Kidney (tissue), 11 donors: ENCODE results near the gene CEP72. TPM values are rescaled to one million over a fixed set of nuclear protein-coding genes. Genes with fewer than 3 reads are reported as not detected.
"Not testable (repeated sequence)": the region's sequence is repeated elsewhere in the genome, so short reads cannot be mapped to it uniquely, and the experiment has no call there.

Experiments
- DNase-seq, 5 donors: peaks; one replicate each; pipeline ENCODE4 v3.0.0-alpha.2; 2013 to 2020
- FAIRE-seq: peaks from 2 replicates; lab custom pipeline; 2012; peaks lifted over from hg19 to GRCh38; lab: Jason Lieb, UNC
- H3K27ac ChIP-seq, 2 donors: one replicate each; pipeline ENCODE4 v1.7.0; 2013; ENCODE audit warnings: low read depth in 2 of 2, low read length in 2 of 2, inconsistent platforms in 1 of 2
- H3K27me3 ChIP-seq: one replicate; pipeline ENCODE4 v1.7.1; 2013; ENCODE audit warnings: low read length, inconsistent platforms; ENCODE audit not compliant: control insufficient read depth, insufficient read depth
- H3K36me3 ChIP-seq, 3 donors: one replicate each; pipeline versions ENCODE4 v1.7.0 to v1.7.1; 2013; ENCODE audit warnings: low read length in 3 of 3, control low read depth in 1 of 3, inconsistent platforms in 1 of 3; ENCODE audit not compliant: insufficient read depth in 3 of 3, control insufficient read depth in 2 of 3
- H3K4me1 ChIP-seq, 3 donors: one replicate each; pipeline versions ENCODE4 v1.7.0 to v1.7.1; 2013; ENCODE audit warnings: low read length in 3 of 3, inconsistent platforms in 1 of 3, low read depth in 1 of 3; ENCODE audit not compliant: control insufficient read depth in 2 of 3, insufficient read depth in 2 of 3
- H3K4me3 ChIP-seq, 3 donors: one replicate each; pipeline versions ENCODE4 v1.7.0 to v1.8.1; 2013; ENCODE audit warnings: low read length in 3 of 3, control low read depth in 1 of 3, inconsistent platforms in 1 of 3
- H3K9ac ChIP-seq, 3 donors: one replicate each; pipeline versions ENCODE4 v1.7.0 to v1.7.1; 2013; ENCODE audit warnings: low read length in 3 of 3, control low read depth in 1 of 3, inconsistent platforms in 1 of 3
- H3K9me3 ChIP-seq, 3 donors: one replicate each; pipeline versions ENCODE4 v1.7.0 to v1.7.1; 2013; ENCODE audit warnings: low read length in 3 of 3, control low read depth in 1 of 3, inconsistent platforms in 1 of 3; ENCODE audit not compliant: control insufficient read depth in 2 of 3, insufficient read depth in 1 of 3
- intact Hi-C: fragments of 100-400 bp; cut with DNase I; formaldehyde crosslinking; loops from one replicate; pipeline ENCODE4 v1.11.1; 2022
- polyA plus RNA-seq: library from polyadenylated mRNA; stranded (reverse); fragments of 350-450 nt; fragmentation: Illumina TruSeq; extraction: RNeasy Lipid Tissue Mini Kit (QIAGEN cat#74804); gene quantifications from one replicate; pipeline ENCODE4 v1.2.3, GENCODE V29; 2014; ENCODE audit warnings: low read depth, low replicate concordance; ENCODE audit not compliant: insufficient read depth
- total RNA-seq: library from RNA; stranded (reverse); fragmentation: NEBNext Ultra II Directional; extraction: Animal tissue kit (Norgen Biotek cat#: 25700); gene quantifications from one replicate; pipeline ENCODE4 v1.2.1, GENCODE V29; 2021
- donor health status: control.
- donor health status: control.
- donor health status: DM: yes; HTN: yes; CAD: no.
- donor health status: Normal renal cell carcinoma (clear cell type).

CEP72 gene
- total and polyA plus RNA-seq, 2 donors from 2014 or later: 1.1 to 7.8 TPM

GRCh38 chr5:695475-695874, 83.3 kb downstream of the CEP72 start:
- FAIRE-seq, DNase-seq, H3K9me3 ChIP-seq, H3K27ac ChIP-seq, H3K36me3 ChIP-seq, H3K9ac ChIP-seq, H3K4me3 ChIP-seq, H3K4me1 ChIP-seq, H3K27me3 ChIP-seq, intact Hi-C loops: not testable (repeated sequence)

- H3K36me3 ChIP-seq, H3K27me3 ChIP-seq, H3K9ac ChIP-seq, intact Hi-C loops, DNase-seq, H3K4me1 ChIP-seq, H3K4me3 ChIP-seq, H3K9me3 ChIP-seq, H3K27ac ChIP-seq, FAIRE-seq: not testable (repeated sequence)
Observed at GRCh38 chr5:696191-696590, 84.1 kb downstream of the CEP72 start.

- H3K4me1 ChIP-seq, H3K9ac ChIP-seq, intact Hi-C loops, H3K4me3 ChIP-seq, H3K27me3 ChIP-seq, FAIRE-seq, H3K27ac ChIP-seq, H3K36me3 ChIP-seq, H3K9me3 ChIP-seq: not testable (repeated sequence)
- DNase-seq: peak in 1 of 5 donors; percentile 70
Observed at GRCh38 chr5:696753-697702, 84.9 kb downstream of the CEP72 start.

Other genes with a start within 250 kb of the CEP72 start
- gene EXOC3, start 169.2 kb upstream of the CEP72 start, total RNA-seq: 71.5 TPM
- gene EXOC3, start 169.2 kb upstream of the CEP72 start, polyA plus RNA-seq: 40.5 TPM
- gene SLC9A3, start 87.9 kb upstream of the CEP72 start, total RNA-seq: 10.5 TPM
- 36.9 TPM for gene SLC9A3, start 87.9 kb upstream of the CEP72 start, polyA plus RNA-seq
- gene TPPP, start 81.0 kb downstream of the CEP72 start, total RNA-seq: 6.9 TPM
- 5.8 TPM for gene TPPP, start 81.0 kb downstream of the CEP72 start, polyA plus RNA-seq
- 5.4 TPM for gene ZDHHC11B, start 172.4 kb downstream of the CEP72 start, total RNA-seq
- 4.4 TPM for gene ZDHHC11B, start 172.4 kb downstream of the CEP72 start, polyA plus RNA-seq
- 10.1 TPM for gene ZDHHC11, start 238.6 kb downstream of the CEP72 start, total RNA-seq
- 1.6 TPM for gene ZDHHC11, start 238.6 kb downstream of the CEP72 start, polyA plus RNA-seq